HepG2 (cell line): Measurements from ENCODE around the gene GBGT1.

Experiments
- CEBPB ChIP-seq: IDR thresholded peaks from 2 replicates; pipeline ENCODE4 v1.6.1; 2011; ENCODE audit warnings: low read depth, low read length, improper control_type of control experiment, borderline replicate concordance
- GABPB1 ChIP-seq: IDR thresholded peaks from 2 replicates; pipeline ENCODE4 v1.6.1; 2016; ENCODE audit warnings: mild to moderate bottlenecking, missing genetic modification reagents, moderate library complexity, missing compliant biosample characterization
- MYNN ChIP-seq: sonication (generic); formaldehyde crosslinking; IDR thresholded peaks from 2 replicates; pipeline ENCODE4 v1.4.0; 2020; ENCODE audit warnings: mild to moderate bottlenecking, low read depth, missing genetic modification reagents
- RBM39 ChIP-seq: fragments of 200-400 bp; formaldehyde crosslinking; IDR thresholded peaks from one replicate; pipeline ENCODE4 v1.6.1; 2018; ENCODE audit warnings: antibody characterized with exemption, mild to moderate bottlenecking, low read depth, low read length; ENCODE audit not compliant: poor library complexity, severe bottlenecking
- SOX5 ChIP-seq: IDR thresholded peaks from 2 replicates; pipeline ENCODE4 v1.6.1; 2016; ENCODE audit warnings: borderline replicate concordance
- SUZ12 ChIP-seq: fragments of 150-350 bp; IDR thresholded peaks from 2 replicates; pipeline ENCODE4 v1.6.1; 2014; ENCODE audit warnings: low read depth, low read length
- USF2 ChIP-seq, 2 experiments: sonication (generic) in 1 of 2; formaldehyde crosslinking in 1 of 2; IDR thresholded peaks; 2 replicates each; pipeline versions ENCODE4 v1.5.1 to v1.6.1; 2011 to 2020; ENCODE audit warnings: borderline replicate concordance in 1 of 2, low read depth in 1 of 2, low read length in 1 of 2, mild to moderate bottlenecking in 1 of 2, missing genetic modification reagents in 1 of 2, moderate library complexity in 1 of 2
- ZBTB21 ChIP-seq: sonication (generic); formaldehyde crosslinking; IDR thresholded peaks from 2 replicates; pipeline ENCODE4 v1.4.0; 2020; ENCODE audit warnings: missing genetic modification reagents
- ZC3H4 ChIP-seq: sonication (generic); formaldehyde crosslinking; IDR thresholded peaks from 2 replicates; pipeline ENCODE4 v1.4.0; 2020; ENCODE audit warnings: missing genetic modification reagents, borderline replicate concordance
- ZNF577 ChIP-seq: sonication (generic); formaldehyde crosslinking; IDR thresholded peaks from 2 replicates; pipeline ENCODE4 v1.4.0; 2020; ENCODE audit warnings: mild to moderate bottlenecking, low read depth, missing genetic modification reagents, borderline replicate concordance
- ZNF7 ChIP-seq: IDR thresholded peaks from 2 replicates; pipeline ENCODE4 v1.6.1; 2016; ENCODE audit warnings: missing biosample characterization, missing genetic modification reagents
- TF ChIP-seq, protein P1 (sequence below): sonication (generic); formaldehyde crosslinking; IDR thresholded peaks from 2 replicates; pipeline ENCODE4 v1.5.0; 2020; ENCODE audit warnings: mild to moderate bottlenecking, missing genetic modification reagents, moderate library complexity

DNA sequence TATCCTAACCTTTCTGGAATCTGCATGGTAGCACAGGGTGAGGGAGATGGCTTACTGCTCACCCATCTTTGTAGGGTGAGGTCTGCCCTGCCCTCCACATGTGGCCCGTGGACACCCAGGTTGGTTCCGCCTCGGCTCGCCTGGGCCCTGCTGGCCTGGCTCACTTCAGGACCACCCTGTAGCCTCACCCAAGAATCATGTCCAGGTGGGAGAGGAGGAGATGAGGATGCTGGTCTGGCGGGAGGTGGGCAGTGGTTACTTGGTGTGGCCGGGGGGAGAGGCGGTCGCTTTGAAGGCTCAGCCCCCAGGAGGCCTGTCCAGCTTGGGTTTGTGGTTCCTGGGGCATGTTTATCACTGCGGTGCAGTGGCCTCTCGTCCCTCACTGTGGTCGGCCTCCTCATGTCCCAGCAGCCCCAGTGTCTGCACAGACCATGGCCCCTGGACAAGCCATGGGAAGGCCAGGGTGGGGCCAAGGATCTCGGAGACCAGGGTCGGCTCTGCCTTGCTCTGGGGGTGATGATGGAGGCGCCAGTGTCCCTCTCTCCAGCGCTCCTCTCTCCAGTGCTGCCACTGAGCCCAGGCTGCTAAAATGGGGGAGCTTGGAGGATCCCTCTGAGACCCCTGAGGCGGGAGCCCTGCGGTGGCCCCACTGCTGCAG, 40.8 kb upstream of the GBGT1 start:
- TF ChIP-seq, protein P1, sequence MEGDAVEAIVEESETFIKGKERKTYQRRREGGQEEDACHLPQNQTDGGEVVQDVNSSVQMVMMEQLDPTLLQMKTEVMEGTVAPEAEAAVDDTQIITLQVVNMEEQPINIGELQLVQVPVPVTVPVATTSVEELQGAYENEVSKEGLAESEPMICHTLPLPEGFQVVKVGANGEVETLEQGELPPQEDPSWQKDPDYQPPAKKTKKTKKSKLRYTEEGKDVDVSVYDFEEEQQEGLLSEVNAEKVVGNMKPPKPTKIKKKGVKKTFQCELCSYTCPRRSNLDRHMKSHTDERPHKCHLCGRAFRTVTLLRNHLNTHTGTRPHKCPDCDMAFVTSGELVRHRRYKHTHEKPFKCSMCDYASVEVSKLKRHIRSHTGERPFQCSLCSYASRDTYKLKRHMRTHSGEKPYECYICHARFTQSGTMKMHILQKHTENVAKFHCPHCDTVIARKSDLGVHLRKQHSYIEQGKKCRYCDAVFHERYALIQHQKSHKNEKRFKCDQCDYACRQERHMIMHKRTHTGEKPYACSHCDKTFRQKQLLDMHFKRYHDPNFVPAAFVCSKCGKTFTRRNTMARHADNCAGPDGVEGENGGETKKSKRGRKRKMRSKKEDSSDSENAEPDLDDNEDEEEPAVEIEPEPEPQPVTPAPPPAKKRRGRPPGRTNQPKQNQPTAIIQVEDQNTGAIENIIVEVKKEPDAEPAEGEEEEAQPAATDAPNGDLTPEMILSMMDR: no peak
- TF ChIP-seq CEBPB: no peak
- TF ChIP-seq ZNF7: no peak
- no peak for TF ChIP-seq ZBTB21 (CRISPR knock-in tag)
- no peak for TF ChIP-seq SUZ12
- no peak for TF ChIP-seq ZC3H4 (CRISPR knock-in tag)
- no peak for TF ChIP-seq MYNN
- no peak for TF ChIP-seq USF2 (IDR thresholded peaks at IDR 0.05; ENCODE audit: low read depth, low read length)
- TF ChIP-seq USF2 (CRISPR knock-in tag; IDR thresholded peaks at IDR 0.05; ENCODE audit: borderline replicate concordance): no peak
- no peak for TF ChIP-seq GABPB1 (CRISPR knock-in tag)
- no peak for TF ChIP-seq SOX5 (CRISPR knock-in tag)
- no peak for TF ChIP-seq RBM39
- no peak for TF ChIP-seq ZNF577
